GM23338 (cell line): ENCODE data around the gene EP300. TPM values are rescaled to one million over a fixed set of nuclear protein-coding genes. Genes with fewer than 3 reads are reported as not detected.

Experiments used
- ATAC-seq: fragments of 200-7000 bp; cut with Tn5 transposase; 3 replicates; pipeline ENCODE4 v1.9.1; 2020
- DNase-seq: peaks from one replicate; pipeline ENCODE4 v3.0.0-alpha.2; 2015; ENCODE audit warnings: low spot score
- H2AFZ ChIP-seq: fragments of 200-600 bp; sonication (generic); 2 replicates; pipeline ENCODE4 v1.8.0; 2016; ENCODE audit warnings: antibody characterized with exemption, mild to moderate bottlenecking, moderate library complexity
- H3F3A ChIP-seq: fragments of 200-600 bp; sonication (generic); replicated peaks from 2 replicates; pipeline ENCODE4 v1.8.0; 2017; ENCODE audit warnings: antibody characterized with exemption, mixed run types, low read depth
- H3K27ac ChIP-seq: fragments of 200-600 bp; sonication (generic); 2 replicates; pipeline ENCODE4 v1.6.1; 2016; ENCODE audit warnings: low read depth
- H3K27me3 ChIP-seq: fragments of 200-600 bp; sonication (generic); 2 replicates; pipeline ENCODE4 v1.8.0; 2016; ENCODE audit warnings: mild to moderate bottlenecking, mixed run types, moderate library complexity; ENCODE audit not compliant: insufficient read depth
- H3K36me3 ChIP-seq: fragments of 200-600 bp; sonication (generic); 2 replicates; pipeline ENCODE4 v1.8.0; 2016; ENCODE audit warnings: mild to moderate bottlenecking; ENCODE audit not compliant: insufficient read depth
- H3K4me1 ChIP-seq: fragments of 200-600 bp; sonication (generic); 2 replicates; pipeline ENCODE4 v1.8.0; 2016; ENCODE audit warnings: mild to moderate bottlenecking, moderate library complexity; ENCODE audit not compliant: insufficient read depth
- H3K4me2 ChIP-seq: fragments of 200-600 bp; sonication (generic); 2 replicates; pipeline ENCODE4 v1.7.1; 2017; ENCODE audit warnings: mixed run types
- H3K4me3 ChIP-seq: fragments of 200-600 bp; sonication (generic); 2 replicates; pipeline ENCODE4 v1.6.1; 2016; ENCODE audit warnings: mixed run types
- H3K79me2 ChIP-seq: fragments of 200-600 bp; sonication (generic); replicated peaks from 2 replicates; pipeline ENCODE4 v1.8.0; 2017; ENCODE audit warnings: mild to moderate bottlenecking; ENCODE audit not compliant: insufficient read depth
- H3K9me2 ChIP-seq: fragments of 200-600 bp; sonication (generic); 2 replicates; pipeline ENCODE4 v1.8.0; 2017; ENCODE audit not compliant: insufficient read depth
- H4K20me1 ChIP-seq: fragments of 200-600 bp; sonication (generic); replicated peaks from 2 replicates; pipeline ENCODE4 v1.8.0; 2017; ENCODE audit warnings: mild to moderate bottlenecking; ENCODE audit not compliant: insufficient read depth
- H3K27ac Mint-ChIP-seq: 2 replicates; pipeline ENCODE4 v1.8.0; 2020; ENCODE audit warnings: inconsistent platforms, mild to moderate bottlenecking, moderate library complexity, mixed read lengths
- H3K27me3 Mint-ChIP-seq: 3 replicates; pipeline ENCODE4 v1.8.0; 2022; ENCODE audit warnings: low read depth, mild to moderate bottlenecking, moderate library complexity, mixed read lengths, inconsistent platforms; ENCODE audit not compliant: insufficient read depth, poor library complexity
- H3K36me3 Mint-ChIP-seq: 3 replicates; pipeline ENCODE4 v1.8.0; 2021; ENCODE audit warnings: low read depth, mild to moderate bottlenecking, inconsistent platforms, moderate library complexity, mixed read lengths
- H3K4me1 Mint-ChIP-seq: 3 replicates; pipeline ENCODE4 v1.8.0; 2020; ENCODE audit warnings: mild to moderate bottlenecking, inconsistent platforms, mixed read lengths
- H3K4me3 Mint-ChIP-seq: 3 replicates; pipeline ENCODE4 v1.8.0; 2021; ENCODE audit warnings: moderate library complexity, mild to moderate bottlenecking, inconsistent platforms, mixed read lengths
- H3K9me3 Mint-ChIP-seq: 3 replicates; pipeline ENCODE4 v1.8.0; 2020; ENCODE audit warnings: moderate library complexity, mild to moderate bottlenecking, inconsistent platforms, mixed read lengths
- CREB1 ChIP-seq: fragments of 250-450 bp; sonication (Bioruptor Pico); IDR thresholded peaks from 2 replicates; pipeline ENCODE4 v1.5.0; 2020; ENCODE audit warnings: low read depth, mild to moderate bottlenecking, moderate library complexity
- CTCF ChIP-seq, 2 experiments: fragments of 200-600 bp in 1 of 2; sonication (generic) in 1 of 2; conservative IDR thresholded peaks; 2 replicates each; pipeline versions ENCODE4 v1.5.1 to v1.6.1; 2016 to 2017; ENCODE audit warnings: antibody characterized with exemption in 2 of 2, low read depth in 2 of 2, mild to moderate bottlenecking in 2 of 2, moderate library complexity in 1 of 2
- ETS1 ChIP-seq: IDR thresholded peaks from 2 replicates; pipeline ENCODE4 v1.6.1; 2016; ENCODE audit warnings: antibody characterized with exemption
- EZH2 ChIP-seq: fragments of 200-600 bp; sonication (generic); IDR thresholded peaks from one replicate; pipeline ENCODE4 v1.8.0; 2017; ENCODE audit warnings: antibody characterized with exemption, mild to moderate bottlenecking, low read depth; ENCODE audit not compliant: unreplicated experiment
- EZH2phosphoT487 ChIP-seq: fragments of 200-600 bp; sonication (generic); IDR thresholded peaks from one replicate; pipeline ENCODE4 v1.8.1; 2018; ENCODE audit warnings: antibody characterized with exemption; ENCODE audit not compliant: unreplicated experiment
- JUNB ChIP-seq: IDR thresholded peaks from one replicate; pipeline ENCODE4 v1.6.1; 2016; ENCODE audit warnings: antibody characterized with exemption; ENCODE audit not compliant: unreplicated experiment
- NANOG ChIP-seq: IDR thresholded peaks from 2 replicates; pipeline ENCODE4 v1.6.1; 2016; ENCODE audit warnings: antibody characterized with exemption, borderline replicate concordance
- POLR2AphosphoS5 ChIP-seq: IDR thresholded peaks from 2 replicates; pipeline ENCODE4 v1.6.1; 2016; ENCODE audit warnings: antibody characterized with exemption, low read depth
- REST ChIP-seq: IDR thresholded peaks from one replicate; pipeline ENCODE4 v1.6.1; 2018; ENCODE audit warnings: antibody characterized with exemption; ENCODE audit not compliant: unreplicated experiment
- STAT1 ChIP-seq: IDR thresholded peaks from one replicate; pipeline ENCODE4 v1.6.1; 2016; ENCODE audit warnings: antibody characterized with exemption; ENCODE audit not compliant: unreplicated experiment
- ZNF114 ChIP-seq: fragments of 250-450 bp; sonication (Bioruptor Pico); IDR thresholded peaks from 2 replicates; pipeline ENCODE4 v1.5.0; 2020; ENCODE audit warnings: mild to moderate bottlenecking, moderate library complexity
- polyA plus RNA-seq: library from polyadenylated mRNA; unstranded; fragments of >200 nt; fragmentation: Nextera tagmentation; extraction: Ambion mirVana; gene quantifications from 2 replicates; pipeline ENCODE4 v1.2.1, GENCODE V29; 2016
- total RNA-seq: library from RNA; depleted of rRNA; stranded (reverse); fragments of >200 nt; shearing (Covaris generic); gene quantifications from 2 replicates; pipeline ENCODE4 v1.2.3, GENCODE V29; 2014

EP300 gene
- total and polyA plus RNA-seq, 2 experiments from 2014 or later, result 40.7 to 129 TPM

GRCh38 chr22:41091132-41092022, 1.0 kb upstream of the EP300 start:
- Histone ChIP-seq H3K9me2 (no peaks in the 10 kb centered on the region), H3K27ac (peak overlapping the region; percentile 99), H3K79me2 (peaks cover 41% of the 10 kb centered on the region), H4K20me1 (peaks cover 27% of the 10 kb centered on the region), H3F3A (no peaks in the 10 kb centered on the region), H3K4me1 (peaks cover 18% of the 10 kb centered on the region), H3K27me3 (no peaks in the 10 kb centered on the region), H3K4me2 (peak overlapping the region; percentile 75), H2AFZ (no peak overlapping the region), H3K36me3 (no peaks in the 10 kb centered on the region), H3K4me3 (peak overlapping the region; percentile 90)
- H3K9me3 Mint-ChIP-seq, result no peaks in the 10 kb centered on the region; the same call in 1 of the 3 replicates
- peaks cover 23% of the 10 kb centered on the region for H3K4me1 Mint-ChIP-seq
- peak; percentile 82 for ATAC-seq
- DNase-seq, result peak; percentile 99
- H3K27me3 Mint-ChIP-seq, result peaks cover 7% of the 10 kb centered on the region
- peaks cover 26% of the 10 kb centered on the region for H3K36me3 Mint-ChIP-seq
- TF ChIP-seq ZNF114, result no peak
- no peak for TF ChIP-seq JUNB
- TF ChIP-seq ETS1, result peak; percentile 73
- no peak for TF ChIP-seq EZH2phosphoT487
- peak; percentile 54; the same call in 1 of the 2 replicates for TF ChIP-seq CREB1 (CRISPR knock-in tag)
- peak; percentile 91 for TF ChIP-seq POLR2AphosphoS5
- H3K27ac Mint-ChIP-seq, result peak overlapping the region; percentile 99
- H3K4me3 Mint-ChIP-seq, result peak overlapping the region; percentile 92

- Histone ChIP-seq H4K20me1 (peaks cover 43% of the 10 kb centered on the region), H3K9me2 (no peaks in the 10 kb centered on the region), H3K79me2 (peaks cover 57% of the 10 kb centered on the region), H3F3A (no peaks in the 10 kb centered on the region), H3K4me3 (peak overlapping the region; percentile 90), H2AFZ (no peak overlapping the region), H3K4me1 (peaks cover 27% of the 10 kb centered on the region), H3K27ac (peak overlapping the region; percentile 94), H3K27me3 (no peaks in the 10 kb centered on the region), H3K4me2 (peak overlapping the region; percentile 92), H3K36me3 (no peaks in the 10 kb centered on the region)
- Mint-ChIP-seq H3K9me3 (no peaks in the 10 kb centered on the region; the same call in 1 of the 3 replicates), H3K27me3 (peaks cover 7% of the 10 kb centered on the region), H3K27ac (peak overlapping the region; percentile 94), H3K4me3 (peak overlapping the region; percentile 95), H3K4me1 (peaks cover 28% of the 10 kb centered on the region), H3K36me3 (peaks cover 26% of the 10 kb centered on the region)
- no peak for ATAC-seq
- TF ChIP-seq NANOG (no peak), POLR2AphosphoS5 (no peak; the same call in 1 of the 2 replicates), REST (no peak), EZH2 (no peak), CTCF (conservative IDR thresholded peaks at IDR 0.05; ENCODE audit: low read depth in 2 of 2) (no peak), STAT1 (no peak), JUNB (no peak)
- DNase-seq, result peak; percentile 62
Observed at GRCh38 chr22:41092847-41093411, 537 bp downstream of the EP300 start.
